D721Med (cell line): ENCODE data around the gene DENND2D.
A peak's percentile ranks its signal among the peaks of the same experiment; 100 is the strongest.

Source experiments
- DNase-seq: peaks from one replicate; pipeline ENCODE4 v3.0.0; 2011; ENCODE audit warnings: low spot score; ENCODE audit not compliant: insufficient read length
- FAIRE-seq: peaks from 2 replicates; lab custom pipeline; 2011; peaks lifted over from hg19 to GRCh38; lab: Jason Lieb, UNC
- CTCF ChIP-seq: IDR thresholded peaks from 2 replicates; pipeline ENCODE4 v1.5.1; 2012; ENCODE audit warnings: mild to moderate bottlenecking, control low read depth; ENCODE audit not compliant: insufficient read depth; ENCODE audit errors: missing control alignments

The DENND2D gene

GRCh38 chr1:111227851-111228747 is 27.7 kb upstream of the DENND2D start:
- FAIRE-seq (no peak), DNase-seq (no peak)
- TF ChIP-seq CTCF: no peak

DNA sequence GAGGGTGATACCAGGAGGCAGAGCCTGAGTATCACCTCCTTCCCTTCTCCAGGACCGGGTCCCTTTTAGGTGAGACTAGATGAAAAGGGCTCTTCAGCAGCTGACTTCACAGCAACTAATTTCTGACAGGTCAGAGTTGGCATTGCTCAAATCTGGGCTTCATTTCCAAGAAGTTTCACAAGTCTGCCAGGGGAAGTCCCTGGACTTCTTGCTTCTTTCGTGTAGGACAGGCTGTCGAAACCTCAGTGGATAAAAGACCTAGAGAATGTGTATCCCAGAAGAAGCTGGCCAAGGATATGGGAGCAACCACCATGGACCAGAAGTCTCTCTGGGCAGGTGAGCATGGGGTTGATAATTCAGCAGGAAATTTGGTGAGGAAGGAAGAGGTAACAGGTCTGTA is 27.0 kb upstream of the DENND2D start, which contains the start of gene CHI3L2:
CHI3L2 (plus strand) TSS at position 280 of the 400 bp plus-strand sequence; CDS start at position 297, 17 bp downstream.
- FAIRE-seq (no peak), DNase-seq (no peak)
- TF ChIP-seq CTCF: no peak

DNA sequence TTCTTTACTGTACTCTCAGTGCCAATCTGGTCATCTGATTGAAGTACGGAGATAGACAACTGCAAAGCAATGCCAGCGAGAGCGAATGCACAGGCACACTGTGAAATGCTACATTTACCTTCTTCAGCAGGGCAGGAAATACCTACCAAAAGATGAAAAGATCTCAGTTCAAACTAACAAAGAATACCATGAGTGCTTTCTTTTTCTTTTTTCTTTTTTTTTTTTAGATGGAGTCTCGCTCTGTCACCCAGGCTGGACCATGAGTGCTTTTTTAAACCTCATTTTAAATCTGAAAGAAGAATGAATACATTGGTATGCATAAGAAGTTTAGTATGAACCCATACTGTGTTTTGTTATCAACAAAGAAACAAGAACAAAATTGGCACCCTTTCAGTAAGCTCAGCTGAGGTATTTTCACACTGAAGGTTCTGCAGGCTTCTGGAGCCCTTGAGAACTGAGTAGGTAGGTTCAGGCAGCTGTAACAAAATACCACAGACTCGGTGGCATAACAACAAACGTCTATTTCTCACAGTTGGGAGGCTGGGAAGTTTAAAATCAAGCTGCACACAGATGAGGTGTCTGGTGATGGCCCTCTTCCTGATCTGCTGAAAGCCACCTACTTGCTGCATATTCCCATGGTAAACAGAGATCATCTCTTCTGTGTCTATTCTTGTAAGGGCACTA is 25.4 kb upstream of the DENND2D start:
- DNase-seq (no peak), FAIRE-seq (no peak)
- TF ChIP-seq CTCF: no peak

- no peak for TF ChIP-seq CTCF
- no peak for FAIRE-seq
- no peak for DNase-seq
These were observed 24.6 kb upstream of the DENND2D start for GRCh38 chr1:111225091-111225490.

GRCh38 chr1:111223126-111223685 is 22.8 kb upstream of the DENND2D start:
- DNase-seq (no peak), FAIRE-seq (no peak)
- TF ChIP-seq CTCF: no peak

DNA sequence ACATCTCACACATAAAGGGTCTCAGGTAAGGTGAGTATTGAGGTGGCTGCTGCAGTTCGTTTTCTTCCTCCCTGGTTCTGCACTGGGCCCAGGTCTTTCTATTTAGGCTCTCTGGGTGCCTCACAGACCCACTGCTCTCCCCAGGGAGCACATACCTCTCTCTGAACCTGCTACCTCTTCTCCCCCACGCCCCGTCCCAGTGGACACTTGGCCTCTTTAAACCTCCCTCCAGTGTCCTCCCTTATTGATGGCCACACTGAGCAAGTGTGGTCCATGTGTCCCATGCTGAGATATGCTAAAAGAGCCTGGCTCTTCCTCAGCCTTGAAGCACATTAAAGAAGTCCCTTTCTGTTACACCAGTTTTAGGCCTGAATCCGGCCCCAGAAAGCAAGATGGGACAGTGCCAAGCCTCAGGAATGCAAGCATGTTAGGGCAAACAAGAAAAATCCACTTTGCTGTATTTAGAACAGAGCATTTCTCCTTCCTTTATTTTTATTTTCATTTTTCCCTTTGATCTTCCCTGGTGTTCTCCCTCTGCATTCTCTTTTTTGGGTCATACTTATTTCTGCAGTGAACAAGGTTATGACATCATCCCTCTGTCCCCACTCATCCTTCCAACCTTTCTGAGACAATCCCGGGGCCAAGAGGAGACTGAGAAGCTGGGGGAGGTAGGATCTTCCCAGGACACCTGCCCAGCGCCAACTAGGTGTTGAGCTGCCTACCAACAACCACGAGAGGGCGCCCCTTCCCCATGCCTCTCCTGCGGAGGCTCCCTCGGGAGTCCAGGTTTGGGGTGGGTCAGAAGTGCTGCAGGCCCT is 22.1 kb upstream of the DENND2D start:
- FAIRE-seq (no peak), DNase-seq (no peak)
- TF ChIP-seq CTCF: peak; percentile 84
